Prostate gland (tissue), 2 donors: Measurements from ENCODE around the gene RWDD3. TPM values are rescaled to one million over a fixed set of nuclear protein-coding genes. Genes with fewer than 3 reads are reported as not detected.

ENCODE experiments used
- DNase-seq: peaks from one replicate; pipeline ENCODE4 v3.0.0-alpha.2; 2019; ENCODE audit warnings: low spot score
- H3K27ac ChIP-seq, 2 donors: fragments of 200-600 bp; sonication (generic); 2 replicates each; pipeline ENCODE4 v1.5.1; 2017 to 2019
- H3K27me3 ChIP-seq: fragments of 200-600 bp; sonication (generic); replicated peaks from 2 replicates; pipeline ENCODE4 v1.5.1; 2019; ENCODE audit not compliant: insufficient read depth
- H3K36me3 ChIP-seq, 2 donors: fragments of 200-600 bp; sonication (generic); 1 replicate in 1 of 2; 2 replicates in 1 of 2; pipeline versions ENCODE4 v1.5.1 to v1.8.1; 2017 to 2019
- H3K4me1 ChIP-seq: fragments of 200-600 bp; sonication (generic); replicated peaks from 2 replicates; pipeline ENCODE4 v1.5.1; 2019
- H3K4me3 ChIP-seq, 2 donors: fragments of 200-600 bp; sonication (generic); 2 replicates each; pipeline ENCODE4 v1.5.1; 2017 to 2019
- H3K9me3 ChIP-seq: fragments of 200-600 bp; sonication (generic); 2 replicates; pipeline ENCODE4 v1.5.1; 2017
- POLR2A ChIP-seq: fragments of 450-650 bp; IDR thresholded peaks from one replicate; pipeline ENCODE4 v1.6.1; 2016; ENCODE audit warnings: antibody characterized with exemption, mild to moderate bottlenecking
- POLR2AphosphoS5 ChIP-seq: sonication (generic); formaldehyde crosslinking; IDR thresholded peaks from one replicate; pipeline ENCODE4 v1.6.1; 2017; ENCODE audit warnings: antibody characterized with exemption
- WGBS: methylation state at CpG from one replicate; pipeline ENCODE4 v1.1.5; 2018; 5-methylcytosine and 5-hydroxymethylcytosine counted together
- intact Hi-C: fragments of 100-400 bp; cut with DNase I; formaldehyde crosslinking; loops from one replicate; pipeline ENCODE4 v1.14.2; 2022
- total RNA-seq, 2 donors: library from RNA; depleted of rRNA; stranded (reverse); fragments of >200 nt; gene quantifications; one replicate each; pipeline ENCODE4 v1.1.0, GENCODE V29; 2016
- TF ChIP-seq, protein P1 (sequence below), 4 experiments: fragments of 200-600 bp in 2 of 4; fragments of 450-650 bp in 2 of 4; sonication (generic) in 2 of 4; IDR thresholded peaks; 1 replicate in 3 of 4; 2 replicates in 1 of 4; pipeline ENCODE4 v1.5.1; 2016 to 2019; ENCODE audit warnings: antibody characterized with exemption in 4 of 4, mild to moderate bottlenecking in 2 of 4, moderate library complexity in 2 of 4

The RWDD3 gene
- total RNA-seq, 2 donors from 2014 or later: 12.8 to 14.4 TPM

GRCh38 chr1:95282518-95282895 lies 48.5 kb downstream of the RWDD3 start:
- no peaks in the 10 kb centered on the region for H3K9me3 ChIP-seq
- H3K36me3 ChIP-seq: no peaks in the 10 kb centered on the region
- no peaks in the 10 kb centered on the region for H3K4me1 ChIP-seq
- DNase-seq: no peak
- H3K4me3 ChIP-seq: no peak overlapping the region
- WGBS: 79% methylated on average over 1 of the region's 1 CpG
- H3K27me3 ChIP-seq: no peaks in the 10 kb centered on the region
- intact Hi-C loops: no loop called here
- H3K27ac ChIP-seq: no peak overlapping the region
- TF ChIP-seq POLR2A (no peak), POLR2AphosphoS5 (no peak)
- TF ChIP-seq, protein P1, sequence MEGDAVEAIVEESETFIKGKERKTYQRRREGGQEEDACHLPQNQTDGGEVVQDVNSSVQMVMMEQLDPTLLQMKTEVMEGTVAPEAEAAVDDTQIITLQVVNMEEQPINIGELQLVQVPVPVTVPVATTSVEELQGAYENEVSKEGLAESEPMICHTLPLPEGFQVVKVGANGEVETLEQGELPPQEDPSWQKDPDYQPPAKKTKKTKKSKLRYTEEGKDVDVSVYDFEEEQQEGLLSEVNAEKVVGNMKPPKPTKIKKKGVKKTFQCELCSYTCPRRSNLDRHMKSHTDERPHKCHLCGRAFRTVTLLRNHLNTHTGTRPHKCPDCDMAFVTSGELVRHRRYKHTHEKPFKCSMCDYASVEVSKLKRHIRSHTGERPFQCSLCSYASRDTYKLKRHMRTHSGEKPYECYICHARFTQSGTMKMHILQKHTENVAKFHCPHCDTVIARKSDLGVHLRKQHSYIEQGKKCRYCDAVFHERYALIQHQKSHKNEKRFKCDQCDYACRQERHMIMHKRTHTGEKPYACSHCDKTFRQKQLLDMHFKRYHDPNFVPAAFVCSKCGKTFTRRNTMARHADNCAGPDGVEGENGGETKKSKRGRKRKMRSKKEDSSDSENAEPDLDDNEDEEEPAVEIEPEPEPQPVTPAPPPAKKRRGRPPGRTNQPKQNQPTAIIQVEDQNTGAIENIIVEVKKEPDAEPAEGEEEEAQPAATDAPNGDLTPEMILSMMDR (IDR thresholded peaks at IDR 0.05): no peak

- no peaks in the 10 kb centered on the region for H3K36me3 ChIP-seq
- DNase-seq: no peak
- WGBS: 85% methylated on average over 2 of the region's 2 CpGs
- TF ChIP-seq POLR2A (no peak), POLR2AphosphoS5 (no peak)
- TF ChIP-seq, protein P1 (IDR thresholded peaks at IDR 0.05): no peak
- intact Hi-C loops: no loop called here
- H3K4me1 ChIP-seq: no peaks in the 10 kb centered on the region
- H3K27me3 ChIP-seq: no peaks in the 10 kb centered on the region
- H3K27ac ChIP-seq: no peak overlapping the region
- no peak overlapping the region for H3K4me3 ChIP-seq
- H3K9me3 ChIP-seq: no peaks in the 10 kb centered on the region
Observed at GRCh38 chr1:95284420-95284819, 50.4 kb downstream of the RWDD3 start.

DNA sequence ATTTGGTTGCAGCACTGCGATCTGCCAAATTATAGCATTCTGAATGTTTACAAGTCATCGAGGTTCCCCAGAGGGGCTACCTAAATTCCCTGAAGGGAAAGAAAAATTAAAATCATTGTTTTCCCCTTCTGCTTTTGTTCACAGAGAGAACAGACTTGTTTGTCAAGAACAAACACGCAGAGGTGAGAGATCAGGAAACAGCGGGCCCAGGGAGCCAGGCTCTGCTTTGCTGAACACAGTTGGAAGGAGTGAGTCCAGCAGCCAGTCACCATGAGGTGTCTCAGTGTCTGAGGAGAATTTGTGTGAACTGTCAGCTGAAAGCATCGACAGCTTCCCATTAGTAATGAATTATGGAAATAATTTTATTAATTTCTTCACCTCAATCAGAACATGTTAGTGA lies 52.5 kb downstream of the RWDD3 start:
- Histone ChIP-seq H3K9me3 (no peaks in the 10 kb centered on the region), H3K36me3 (no peaks in the 10 kb centered on the region), H3K4me1 (no peaks in the 10 kb centered on the region), H3K27ac (no peak overlapping the region), H3K4me3 (no peak overlapping the region), H3K27me3 (no peaks in the 10 kb centered on the region)
- no peak for TF ChIP-seq POLR2AphosphoS5
- no peak for TF ChIP-seq POLR2A
- TF ChIP-seq, protein P1 (IDR thresholded peaks at IDR 0.05): no peak
- no peak for DNase-seq
- 47% methylated on average over 5 of the region's 5 CpGs for WGBS
- intact Hi-C loops: no loop called here

GRCh38 chr1:95287081-95287480 lies 53.1 kb downstream of the RWDD3 start:
- 79% methylated on average over 2 of the region's 2 CpGs for WGBS
- no peaks in the 10 kb centered on the region for H3K9me3 ChIP-seq
- TF ChIP-seq POLR2AphosphoS5: no peak
- TF ChIP-seq, protein P1 (IDR thresholded peaks at IDR 0.05): no peak
- TF ChIP-seq POLR2A: no peak
- intact Hi-C loops: no loop called here
- H3K4me3 ChIP-seq: no peak overlapping the region
- H3K27ac ChIP-seq: no peak overlapping the region
- no peaks in the 10 kb centered on the region for H3K36me3 ChIP-seq
- no peak for DNase-seq
- H3K4me1 ChIP-seq: no peaks in the 10 kb centered on the region
- no peaks in the 10 kb centered on the region for H3K27me3 ChIP-seq

DNA sequence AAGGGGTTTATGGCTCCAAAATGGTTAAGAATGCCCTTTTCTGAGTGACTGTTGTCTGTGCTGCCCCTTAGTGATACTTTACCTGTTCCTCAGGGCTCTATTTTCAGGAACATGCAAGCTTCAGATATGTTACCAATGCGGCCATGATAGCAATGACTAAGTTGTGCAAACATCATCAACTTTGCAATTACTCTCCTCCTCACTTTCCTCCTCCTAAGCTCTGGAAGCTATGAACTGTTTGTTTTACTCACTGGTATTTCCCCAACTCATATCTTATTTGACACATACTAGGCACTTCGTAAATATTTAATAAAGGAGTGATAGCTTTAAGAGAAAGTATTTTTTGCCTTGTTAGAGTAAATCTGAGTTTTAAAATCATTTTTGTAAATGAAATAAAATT lies 53.8 kb downstream of the RWDD3 start:
- Histone ChIP-seq H3K4me1 (no peaks in the 10 kb centered on the region), H3K27ac (no peak overlapping the region), H3K9me3 (no peaks in the 10 kb centered on the region), H3K4me3 (no peak overlapping the region), H3K36me3 (no peaks in the 10 kb centered on the region), H3K27me3 (no peaks in the 10 kb centered on the region)
- intact Hi-C loops: no loop called here
- WGBS: 60% methylated on average over 2 of the region's 2 CpGs
- TF ChIP-seq POLR2A (no peak), POLR2AphosphoS5 (no peak)
- TF ChIP-seq, protein P1 (IDR thresholded peaks at IDR 0.05): no peak
- DNase-seq: no peak

Other genes with a start within 250 kb of the RWDD3 start
- 1 to 10 TPM; 2.0 to 2.3 TPM for gene ALG14, start 161.3 kb upstream of the RWDD3 start, total RNA-seq
- 1 to 10 TPM; 6.5 to 7.6 TPM for gene TLCD4, start 116.9 kb upstream of the RWDD3 start, total RNA-seq